Measurements from ENCODE around the gene OSBPL2.

The OSBPL2 gene

GRCh38 chr20:62208061-62208794, 30.1 kb upstream of the OSBPL2 start:
- no peak for DNase-seq

- DNase-seq = no peak
Observed at GRCh38 chr20:62208795-62209755, 29.2 kb upstream of the OSBPL2 start.

- DNase-seq = no peak
Observed at GRCh38 chr20:62209850-62210495, 28.3 kb upstream of the OSBPL2 start.

- peak; percentile 84 for DNase-seq
Observed at GRCh38 chr20:62210496-62210855, 27.8 kb upstream of the OSBPL2 start.

- no peak for DNase-seq
Observed at GRCh38 chr20:62211216-62211615, 27.1 kb upstream of the OSBPL2 start.

- DNase-seq = no peak
Observed at GRCh38 chr20:62211769-62212288, 26.5 kb upstream of the OSBPL2 start.

GRCh38 chr20:62212299-62212698, 26.0 kb upstream of the OSBPL2 start:
- DNase-seq = no peak

GRCh38 chr20:62214067-62214466, 24.3 kb upstream of the OSBPL2 start:
- DNase-seq = no peak

GRCh38 chr20:62215020-62215990, 23.0 kb upstream of the OSBPL2 start:
- DNase-seq = no peak

- DNase-seq = no peak
Observed at GRCh38 chr20:62215991-62216635, 22.2 kb upstream of the OSBPL2 start.

- DNase-seq = no peak
Observed at GRCh38 chr20:62216636-62217566, 21.4 kb upstream of the OSBPL2 start.

- no peak for DNase-seq
Observed at GRCh38 chr20:62217913-62218773, 20.2 kb upstream of the OSBPL2 start.

GRCh38 chr20:62219101-62219991, 19.0 kb upstream of the OSBPL2 start:
- DNase-seq = peak; percentile 85

GRCh38 chr20:62219992-62220665, 18.2 kb upstream of the OSBPL2 start, which contains the start of gene HRH3:
TSS of gene HRH3 (minus strand) at chr20:62220278. CDS start at chr20:62219970, 308 bp downstream.
- DNase-seq = peak; percentile 33

GRCh38 chr20:62220666-62221568, 17.4 kb upstream of the OSBPL2 start:
- no peak for DNase-seq

GRCh38 chr20:62222266-62222850, 16.0 kb upstream of the OSBPL2 start:
- no peak for DNase-seq

Measured in NCI-H1105 (cell line).